Jurkat, Clone E6-1 (cell line): ENCODE measurements around the gene PGAP3.

Source experiments
- DNase-seq: peaks from one replicate; pipeline ENCODE4 v3.0.0-alpha.2; 2011; ENCODE audit warnings: low read depth, low spot score
- H3K4me3 ChIP-seq: 2 replicates; pipeline ENCODE4 v1.5.1; 2011; ENCODE audit warnings: mild to moderate bottlenecking, low read length, control low read depth, moderate library complexity

PGAP3 gene

GRCh38 chr17:39675390-39676082, 12.3 kb downstream of the PGAP3 start:
- H3K4me3 ChIP-seq, result no peak overlapping the region
- no peak for DNase-seq

GRCh38 chr17:39674702-39675389, 13.0 kb downstream of the PGAP3 start:
- no peak for DNase-seq
- H3K4me3 ChIP-seq, result no peak overlapping the region

- no peak for DNase-seq
- no peak overlapping the region for H3K4me3 ChIP-seq
Observed at GRCh38 chr17:39674179-39674578, 13.7 kb downstream of the PGAP3 start.

- no peak for DNase-seq
- H3K4me3 ChIP-seq, result no peak overlapping the region
Observed at GRCh38 chr17:39673335-39674081, 14.3 kb downstream of the PGAP3 start.

- DNase-seq, result no peak
- no peak overlapping the region for H3K4me3 ChIP-seq
Observed at GRCh38 chr17:39672522-39673334, 15.1 kb downstream of the PGAP3 start.

GRCh38 chr17:39671651-39672521, 16.0 kb downstream of the PGAP3 start:
- no peak for DNase-seq
- H3K4me3 ChIP-seq, result no peak overlapping the region

- DNase-seq, result no peak
- H3K4me3 ChIP-seq, result no peak overlapping the region
Observed at GRCh38 chr17:39670746-39671145, 17.1 kb downstream of the PGAP3 start.

GRCh38 chr17:39669897-39670735, 17.7 kb downstream of the PGAP3 start:
- DNase-seq, result no peak
- H3K4me3 ChIP-seq, result no peak overlapping the region

- DNase-seq, result no peak
- no peak within 1 kb of the TSS for H3K4me3 ChIP-seq
Observed at GRCh38 chr17:39667945-39668924, 19.6 kb downstream of the PGAP3 start, which contains the start of gene PNMT. PNMT (plus strand) TSS chr17:39668453; CDS start chr17:39668476, 23 bp downstream.

- H3K4me3 ChIP-seq, result no peak overlapping the region
- DNase-seq, result no peak
Observed at GRCh38 chr17:39667262-39667944, 20.5 kb downstream of the PGAP3 start.

GRCh38 chr17:39666601-39667261, 21.1 kb downstream of the PGAP3 start:
- no peak overlapping the region for H3K4me3 ChIP-seq
- DNase-seq, result no peak

- H3K4me3 ChIP-seq, result no peak overlapping the region
Observed at GRCh38 chr17:39666231-39666600, 21.6 kb downstream of the PGAP3 start.

GRCh38 chr17:39665642-39666224, 22.1 kb downstream of the PGAP3 start:
- H3K4me3 ChIP-seq, result no peak overlapping the region
- DNase-seq, result no peak

More at GRCh38 chr17:39666231-39666600, 21.6 kb downstream of the PGAP3 start:
- no peak for DNase-seq

GRCh38 chr17:39664581-39665561, 23.0 kb downstream of the PGAP3 start, which contains the start of gene TCAP:
TCAP (plus strand) TSS chr17:39665349; CDS start chr17:39665360, 11 bp downstream.
- no peak for DNase-seq
- no peak within 1 kb of the TSS for H3K4me3 ChIP-seq
